Vagina (tissue), 2 donors: ENCODE data around the gene TUBD1. TPM values are rescaled to one million over a fixed set of nuclear protein-coding genes. Genes with fewer than 3 reads are reported as not detected.
"Not testable (repeated sequence)": the region's sequence is repeated elsewhere in the genome, so short reads cannot be mapped to it uniquely, and the experiment has no call there.

Source experiments
- DNase-seq, 2 donors: peaks; one replicate each; pipeline ENCODE4 v3.0.0-alpha.2; 2017; ENCODE audit errors: extremely low spot score in 2 of 2
- H3K27ac ChIP-seq: fragments of 200-600 bp; sonication (generic); one replicate; pipeline ENCODE4 v1.5.1; 2019
- H3K27me3 ChIP-seq: fragments of 200-600 bp; sonication (generic); one replicate; pipeline ENCODE4 v1.5.1; 2019
- H3K36me3 ChIP-seq, 2 donors: fragments of 200-600 bp; sonication (generic); one replicate each; pipeline ENCODE4 v1.5.1; 2017 to 2019
- H3K4me1 ChIP-seq: fragments of 200-600 bp; sonication (generic); one replicate; pipeline ENCODE4 v1.5.1; 2019
- H3K4me3 ChIP-seq, 2 donors: fragments of 200-600 bp; sonication (generic); 1 replicate in 1 of 2; 2 replicates in 1 of 2; pipeline ENCODE4 v1.5.1; 2016 to 2019
- H3K9me3 ChIP-seq: fragments of 200-600 bp; sonication (generic); one replicate; pipeline ENCODE4 v1.5.1; 2019
- POLR2A ChIP-seq, 2 donors: fragments of 450-650 bp; IDR thresholded peaks; one replicate each; pipeline ENCODE4 v1.6.1; 2017; ENCODE audit warnings: antibody characterized with exemption in 2 of 2, mild to moderate bottlenecking in 2 of 2, moderate library complexity in 2 of 2
- POLR2AphosphoS5 ChIP-seq, 2 donors: sonication (generic); formaldehyde crosslinking; IDR thresholded peaks; one replicate each; pipeline ENCODE4 v1.9.0; 2017; ENCODE audit warnings: antibody characterized with exemption in 2 of 2, mild to moderate bottlenecking in 2 of 2, low read depth in 1 of 2; ENCODE audit not compliant: insufficient read depth in 1 of 2
- intact Hi-C: fragments of 100-400 bp; cut with DNase I; formaldehyde crosslinking; loops from one replicate; pipeline ENCODE4 v1.15.1; 2023
- total RNA-seq: library from RNA; depleted of rRNA; stranded (reverse); fragments of >200 nt; gene quantifications from one replicate; pipeline ENCODE4 v1.2.3, GENCODE V29; 2016
- TF ChIP-seq, protein P1 (sequence below), 3 experiments: fragments of 450-650 bp in 2 of 3; fragments of 200-600 bp in 1 of 3; sonication (generic) in 1 of 3; IDR thresholded peaks; one replicate each; pipeline ENCODE4 v1.5.1; 2017 to 2019; ENCODE audit warnings: antibody characterized with exemption in 3 of 3, mild to moderate bottlenecking in 2 of 3, moderate library complexity in 2 of 3

The TUBD1 gene
- total RNA-seq, 1 donor from 2014 or later: 16.2 TPM

DNA sequence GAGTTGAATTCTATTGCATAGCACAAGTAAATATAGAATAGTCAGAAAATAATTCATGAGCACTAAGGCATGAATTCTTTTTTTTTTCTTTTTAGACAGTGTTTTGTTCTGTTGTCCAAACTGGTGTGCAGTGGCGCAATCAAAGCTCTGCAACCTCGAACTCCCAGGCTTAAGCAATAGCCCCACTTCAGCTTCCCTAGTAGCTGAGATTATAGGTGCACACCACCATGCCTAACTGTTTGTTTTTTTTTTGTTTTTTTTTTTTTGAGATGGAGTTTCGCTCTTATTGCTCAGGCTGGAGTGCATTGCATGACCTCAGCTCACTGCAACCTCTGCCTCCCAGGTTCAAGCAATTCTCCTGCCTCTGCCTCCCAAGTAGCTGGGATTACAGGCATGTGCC is 16.6 kb downstream of the TUBD1 start:
- intact Hi-C loops: no loop called here
- Histone ChIP-seq H3K36me3 (peaks cover 0 to 49% of the 10 kb centered on the region in 2 donors), H3K27me3 (no peaks in the 10 kb centered on the region), H3K4me3 (no peak overlapping the region), H3K9me3 (no peaks in the 10 kb centered on the region), H3K27ac (no peak overlapping the region), H3K4me1 (no peaks in the 10 kb centered on the region)
- TF ChIP-seq POLR2AphosphoS5 (IDR thresholded peaks at IDR 0.05; ENCODE audit: insufficient read depth in 1 of 2, low read depth in 1 of 2): no peak
- TF ChIP-seq, protein P1, sequence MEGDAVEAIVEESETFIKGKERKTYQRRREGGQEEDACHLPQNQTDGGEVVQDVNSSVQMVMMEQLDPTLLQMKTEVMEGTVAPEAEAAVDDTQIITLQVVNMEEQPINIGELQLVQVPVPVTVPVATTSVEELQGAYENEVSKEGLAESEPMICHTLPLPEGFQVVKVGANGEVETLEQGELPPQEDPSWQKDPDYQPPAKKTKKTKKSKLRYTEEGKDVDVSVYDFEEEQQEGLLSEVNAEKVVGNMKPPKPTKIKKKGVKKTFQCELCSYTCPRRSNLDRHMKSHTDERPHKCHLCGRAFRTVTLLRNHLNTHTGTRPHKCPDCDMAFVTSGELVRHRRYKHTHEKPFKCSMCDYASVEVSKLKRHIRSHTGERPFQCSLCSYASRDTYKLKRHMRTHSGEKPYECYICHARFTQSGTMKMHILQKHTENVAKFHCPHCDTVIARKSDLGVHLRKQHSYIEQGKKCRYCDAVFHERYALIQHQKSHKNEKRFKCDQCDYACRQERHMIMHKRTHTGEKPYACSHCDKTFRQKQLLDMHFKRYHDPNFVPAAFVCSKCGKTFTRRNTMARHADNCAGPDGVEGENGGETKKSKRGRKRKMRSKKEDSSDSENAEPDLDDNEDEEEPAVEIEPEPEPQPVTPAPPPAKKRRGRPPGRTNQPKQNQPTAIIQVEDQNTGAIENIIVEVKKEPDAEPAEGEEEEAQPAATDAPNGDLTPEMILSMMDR (IDR thresholded peaks at IDR 0.05): no peak
- TF ChIP-seq POLR2A (IDR thresholded peaks at IDR 0.05): no peak
- no peak for DNase-seq

DNA sequence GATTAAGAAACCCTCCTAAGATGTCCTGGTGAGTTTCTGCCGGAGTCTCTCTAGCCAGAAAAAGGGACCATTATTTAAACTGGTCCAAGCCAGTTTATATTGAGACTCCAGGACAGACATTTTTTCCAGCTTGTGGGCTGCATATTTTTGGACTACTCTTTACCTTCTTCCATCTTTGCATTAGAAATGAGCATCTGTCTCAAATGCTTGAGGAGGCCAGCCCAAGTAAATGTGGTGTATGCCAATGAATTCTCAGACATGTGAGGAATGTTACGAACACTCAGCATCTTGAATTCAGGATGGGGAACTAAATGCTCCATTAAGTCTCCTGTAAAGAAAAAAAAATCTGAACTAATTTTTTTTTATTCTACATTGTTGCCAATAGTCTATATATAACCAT is 18.4 kb downstream of the TUBD1 start:
- Histone ChIP-seq H3K36me3 (peaks cover 0 to 45% of the 10 kb centered on the region in 2 donors), H3K27ac (no peak overlapping the region)
- intact Hi-C loops: no loop called here

DNA sequence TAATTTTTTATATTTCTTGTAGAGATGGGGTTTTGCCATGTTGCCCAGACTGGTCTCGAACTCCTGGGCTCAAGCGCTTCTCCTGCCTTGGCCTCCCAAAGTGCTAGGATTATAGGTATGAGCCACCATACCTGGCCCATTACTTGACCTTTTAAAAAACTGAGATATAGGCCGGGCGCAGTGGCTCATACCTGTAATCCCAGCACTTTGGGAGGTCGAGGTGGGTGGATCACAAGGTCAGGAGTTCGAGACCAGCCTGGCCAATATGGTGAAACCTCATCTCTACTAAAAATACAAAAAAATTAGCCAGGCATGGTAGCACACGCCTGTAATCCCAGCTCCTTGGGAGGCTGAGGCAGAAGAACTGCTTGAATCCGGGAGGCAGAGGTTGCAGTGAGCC is 19.3 kb downstream of the TUBD1 start:
- DNase-seq, intact Hi-C loops: not testable (repeated sequence)

More for the DNA sequence above, 18.4 kb downstream of the TUBD1 start:
- Histone ChIP-seq H3K27me3 (no peaks in the 10 kb centered on the region), H3K4me1 (no peaks in the 10 kb centered on the region), H3K4me3 (no peak overlapping the region), H3K9me3 (no peaks in the 10 kb centered on the region)
- no peak for TF ChIP-seq POLR2AphosphoS5 (IDR thresholded peaks at IDR 0.05; ENCODE audit: insufficient read depth in 1 of 2, low read depth in 1 of 2)
- TF ChIP-seq, protein P1 (IDR thresholded peaks at IDR 0.05): no peak
- no peak for TF ChIP-seq POLR2A (IDR thresholded peaks at IDR 0.05)
- DNase-seq: no peak

DNA sequence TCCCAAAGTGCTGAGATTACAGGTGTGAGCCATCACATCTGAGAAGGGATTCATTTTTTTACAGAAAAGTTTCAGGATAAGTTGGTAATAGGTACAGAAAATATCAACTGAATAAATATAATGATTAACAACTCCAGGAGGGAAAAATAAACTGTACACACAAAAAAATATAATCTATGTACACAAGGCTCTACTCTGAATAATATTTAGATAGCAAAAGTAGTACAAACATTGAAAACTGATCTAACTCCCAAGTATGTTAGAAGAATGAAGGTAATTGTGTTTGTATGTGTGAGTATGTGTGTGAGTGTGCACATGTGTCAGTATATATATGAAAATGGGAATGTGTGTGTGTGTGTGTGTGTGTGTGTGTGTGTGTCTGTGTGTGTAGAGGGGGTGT is 20.4 kb downstream of the TUBD1 start:
- H3K4me1 ChIP-seq: no peaks in the 10 kb centered on the region
- intact Hi-C loops: no loop called here
- DNase-seq: no peak
- no peaks in the 10 kb centered on the region for H3K9me3 ChIP-seq
- H3K36me3 ChIP-seq: peaks cover 0 to 27% of the 10 kb centered on the region in 2 donors
- TF ChIP-seq, protein P1 (IDR thresholded peaks at IDR 0.05): no peak
- no peak for TF ChIP-seq POLR2AphosphoS5 (IDR thresholded peaks at IDR 0.05; ENCODE audit: insufficient read depth in 1 of 2, low read depth in 1 of 2)
- TF ChIP-seq POLR2A (IDR thresholded peaks at IDR 0.05): no peak
- H3K27me3 ChIP-seq: no peaks in the 10 kb centered on the region
- H3K27ac ChIP-seq: no peak overlapping the region
- no peak overlapping the region for H3K4me3 ChIP-seq

More for the DNA sequence above, 19.3 kb downstream of the TUBD1 start:
- H3K4me1 ChIP-seq, H3K27ac ChIP-seq, H3K9me3 ChIP-seq, H3K4me3 ChIP-seq, H3K27me3 ChIP-seq: not testable (repeated sequence)
- peaks cover 0 to 36% of the 10 kb centered on the region in 2 donors for H3K36me3 ChIP-seq

DNA sequence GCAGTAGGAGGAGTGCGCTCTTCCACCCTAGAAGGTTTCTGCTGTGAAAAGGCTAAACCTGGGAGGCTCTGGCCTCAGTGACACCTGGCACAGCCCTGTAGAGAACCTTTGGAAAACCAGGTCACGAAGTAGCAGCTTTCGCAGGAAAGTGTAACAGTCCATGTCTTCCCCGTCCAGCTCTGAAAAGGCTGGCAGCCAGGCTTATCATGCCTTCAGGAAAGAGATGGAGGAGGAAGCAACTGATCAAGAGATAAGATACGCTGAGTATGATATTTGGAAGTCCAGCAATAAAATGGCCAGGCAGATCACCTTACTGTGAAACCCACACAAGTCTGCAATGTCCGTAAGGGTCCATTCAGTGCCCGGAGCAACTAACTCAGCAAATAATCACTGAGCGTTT is 22.3 kb downstream of the TUBD1 start:
- peaks cover 0 to 16% of the 10 kb centered on the region in 2 donors for H3K36me3 ChIP-seq
- H3K4me3 ChIP-seq: no peak overlapping the region
- no peak overlapping the region for H3K27ac ChIP-seq
- H3K4me1 ChIP-seq: no peaks in the 10 kb centered on the region
- intact Hi-C loops: no loop called here
- no peaks in the 10 kb centered on the region for H3K9me3 ChIP-seq
- TF ChIP-seq, protein P1 (IDR thresholded peaks at IDR 0.05): no peak
- TF ChIP-seq POLR2A (IDR thresholded peaks at IDR 0.05) (no peak), POLR2AphosphoS5 (IDR thresholded peaks at IDR 0.05; ENCODE audit: insufficient read depth in 1 of 2, low read depth in 1 of 2) (no peak)
- H3K27me3 ChIP-seq: no peaks in the 10 kb centered on the region
- DNase-seq: no peak

DNA sequence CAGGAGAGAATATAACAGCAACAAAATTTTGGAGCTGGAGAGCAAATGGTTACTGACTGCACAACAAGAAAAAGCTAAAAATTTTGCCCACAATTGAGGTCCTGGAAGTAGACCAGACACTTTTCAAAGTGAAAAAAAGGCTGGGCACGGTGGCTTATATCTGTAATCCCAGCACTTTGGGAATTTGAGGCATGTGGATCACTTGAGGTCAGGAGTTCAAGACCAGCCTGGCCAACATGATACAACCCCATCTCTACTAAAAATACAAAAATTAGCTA is 22.9 kb downstream of the TUBD1 start:
- no peaks in the 10 kb centered on the region for H3K4me1 ChIP-seq
- no peak overlapping the region for H3K27ac ChIP-seq
- intact Hi-C loops: loop anchor here (5.0 kb wide), 1 partner anchor 118 kb away; no protein-coding TSS in a partner anchor
- peaks cover 0 to 16% of the 10 kb centered on the region in 2 donors for H3K36me3 ChIP-seq
- H3K27me3 ChIP-seq: no peaks in the 10 kb centered on the region
- H3K4me3 ChIP-seq: no peak overlapping the region
- H3K9me3 ChIP-seq: no peaks in the 10 kb centered on the region
- TF ChIP-seq POLR2AphosphoS5 (IDR thresholded peaks at IDR 0.05; ENCODE audit: insufficient read depth in 1 of 2, low read depth in 1 of 2): no peak
- TF ChIP-seq POLR2A (IDR thresholded peaks at IDR 0.05): no peak
- TF ChIP-seq, protein P1 (IDR thresholded peaks at IDR 0.05): no peak
- DNase-seq: no peak
